ENCODE results near the gene AOC1.

- no peak for TF ChIP-seq CTCF (IDR thresholded peaks at IDR 0.05)
- TF ChIP-seq POLR2A (IDR thresholded peaks at IDR 0.05), result no peak
These were observed 38.7 kb downstream of the AOC1 start for GRCh38 chr7:150890853-150891584.

All from right lobe of liver (tissue), 4 donors.